ENCODE data around the gene AP2B1.
"Not testable (repeated sequence)": the region's sequence is repeated elsewhere in the genome, so short reads cannot be mapped to it uniquely, and the experiment has no call there.

Gene AP2B1

DNA sequence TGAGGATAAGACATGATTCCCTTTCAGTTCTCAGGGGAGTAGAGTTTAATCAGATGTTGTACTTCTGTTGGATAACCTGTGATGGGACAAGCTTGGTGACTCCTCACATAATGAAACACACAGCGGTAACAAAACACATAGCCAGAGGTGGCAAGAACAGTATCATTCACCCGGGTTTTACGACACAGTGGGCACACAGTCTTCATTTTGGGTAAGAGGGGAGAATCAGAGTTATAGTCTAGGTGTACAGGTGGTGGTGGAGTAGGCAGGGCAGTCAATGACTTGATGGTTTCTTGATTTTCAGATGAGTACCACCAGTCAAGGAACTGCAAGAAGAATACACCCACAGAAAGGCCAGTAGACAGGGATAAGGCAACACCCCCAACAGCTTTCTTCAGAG lies 11.4 kb upstream of the AP2B1 start:
- no peak for DNase-seq (ENCODE audit: low read depth)

DNA sequence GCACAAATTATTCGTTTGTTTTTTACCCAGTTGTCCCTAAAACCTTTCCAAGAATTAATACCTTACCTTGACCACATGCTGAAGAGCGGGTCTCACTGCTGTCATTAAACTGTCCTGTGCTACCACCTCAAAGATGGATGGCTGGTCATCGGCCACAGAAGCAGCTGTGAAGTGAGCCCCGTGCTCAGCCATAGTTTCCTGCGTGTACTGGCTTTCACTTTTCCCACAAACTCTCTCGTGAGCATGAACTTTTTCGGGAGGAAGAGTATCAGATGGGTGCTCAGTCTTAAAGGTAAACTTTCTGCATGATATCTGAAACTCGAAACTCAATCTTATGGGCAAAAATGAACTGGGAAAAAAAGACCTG lies 9.3 kb upstream of the AP2B1 start:
- DNase-seq (ENCODE audit: low read depth), result peak; percentile 13

DNA sequence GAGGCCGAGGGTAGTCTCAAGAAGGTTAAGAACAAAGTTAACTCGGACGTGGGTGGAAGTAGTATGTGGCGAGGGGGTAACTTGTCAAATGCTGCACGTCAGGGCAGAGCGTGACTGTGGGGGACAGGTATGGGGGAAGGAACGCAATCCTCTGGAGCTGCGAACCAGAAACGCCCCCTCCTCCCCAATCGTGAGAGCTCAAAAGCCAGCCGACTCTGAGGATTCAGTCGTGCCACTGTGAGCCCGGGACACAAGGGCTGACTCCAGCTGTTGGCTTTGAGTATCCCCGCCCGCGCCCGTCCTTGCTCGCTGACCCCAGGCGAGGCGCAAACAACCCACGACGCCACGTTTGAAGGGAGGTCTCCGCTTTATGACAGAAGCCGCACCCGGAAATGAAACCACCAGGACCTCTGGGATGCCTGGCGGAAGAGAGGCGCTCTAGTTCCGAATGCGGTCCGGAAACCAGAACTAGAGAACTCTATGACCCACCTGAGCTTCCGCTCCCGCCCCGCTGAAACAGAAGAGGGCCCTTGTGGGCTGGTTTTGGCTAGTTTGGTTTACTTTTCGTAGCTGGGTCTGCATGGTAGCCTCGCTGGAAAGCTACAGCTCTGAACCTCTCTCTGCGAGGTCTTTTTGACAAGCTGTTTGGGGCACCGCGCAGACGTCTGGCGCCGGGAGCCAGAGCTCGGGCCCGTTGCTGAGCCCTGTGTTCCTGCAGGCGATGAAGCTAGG lies 8.8 kb upstream of the AP2B1 start, which contains the start of gene PEX12:
PEX12 (minus strand) TSS at position 375 of the 732 bp plus-strand sequence. CDS start 550 bp downstream, outside the sequence.
- peak; percentile 87 for DNase-seq (ENCODE audit: low read depth)

DNA sequence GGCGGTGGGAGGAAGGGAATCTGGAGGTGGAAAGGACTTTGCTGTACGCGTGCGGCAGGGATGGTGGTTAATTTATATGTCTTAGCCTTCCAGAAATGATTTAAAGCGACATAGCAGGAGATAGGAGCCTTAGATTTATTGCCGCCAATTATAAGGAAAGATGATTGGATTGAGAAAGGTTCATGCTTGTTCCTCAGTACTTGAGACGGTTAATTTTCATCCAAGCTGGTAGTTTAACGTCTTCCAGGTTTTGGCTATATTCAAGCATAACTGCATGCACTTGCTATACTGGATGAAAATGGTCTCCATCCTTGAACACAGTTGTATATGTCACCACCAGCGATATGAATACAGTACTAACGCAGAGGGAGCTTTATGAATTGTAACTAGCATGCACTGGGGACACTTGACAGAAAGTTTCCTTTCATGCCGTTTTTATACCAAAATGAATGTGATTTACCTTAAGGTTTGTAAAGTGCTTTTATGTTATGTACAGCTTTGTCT lies 8.1 kb upstream of the AP2B1 start:
- no peak for DNase-seq (ENCODE audit: low read depth)

DNA sequence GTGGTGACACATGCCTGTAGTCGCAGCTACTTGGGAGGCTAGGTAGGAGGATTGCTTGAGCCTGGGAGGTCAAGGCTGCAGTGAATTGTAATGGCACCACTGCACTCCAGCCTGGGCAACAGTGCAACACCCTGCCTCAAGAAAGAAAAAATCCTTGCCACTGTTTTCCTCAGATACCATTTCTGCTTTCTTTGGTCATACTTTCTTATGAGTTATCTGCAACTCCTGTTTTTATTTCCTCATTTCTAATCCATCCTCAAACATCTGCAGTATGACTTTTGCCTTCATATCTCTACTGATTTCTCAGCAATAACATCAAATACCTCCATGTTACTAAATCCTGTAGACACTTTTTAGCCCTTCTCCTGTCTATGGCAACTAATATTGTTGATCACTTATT lies 3.1 kb upstream of the AP2B1 start:
- DNase-seq (ENCODE audit: low read depth), result no peak

DNA sequence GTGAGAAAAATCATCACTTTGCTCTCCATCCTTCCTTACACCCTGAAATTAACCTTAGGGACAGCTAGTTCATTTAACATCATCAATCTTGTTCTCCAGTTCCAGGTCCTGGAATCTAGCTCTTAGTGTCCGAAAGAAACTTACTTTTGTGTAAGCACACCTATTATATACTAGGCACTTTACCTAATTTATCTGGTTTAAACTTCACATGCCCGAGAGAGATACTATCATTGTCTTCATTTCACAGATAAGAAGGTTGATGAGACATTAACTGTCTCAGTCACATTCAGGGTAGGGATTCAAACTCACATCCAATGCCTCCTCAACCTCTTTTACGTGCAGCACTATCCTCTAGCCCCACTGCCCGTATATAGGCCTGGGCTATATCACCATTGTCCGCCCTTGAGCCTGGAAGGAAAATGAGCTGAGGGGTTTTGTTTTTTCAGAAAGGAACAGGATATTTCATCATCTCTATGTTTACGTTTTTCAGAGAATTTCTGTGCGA lies 501 bp upstream of the AP2B1 start:
- no peak for DNase-seq (ENCODE audit: low read depth)

DNA sequence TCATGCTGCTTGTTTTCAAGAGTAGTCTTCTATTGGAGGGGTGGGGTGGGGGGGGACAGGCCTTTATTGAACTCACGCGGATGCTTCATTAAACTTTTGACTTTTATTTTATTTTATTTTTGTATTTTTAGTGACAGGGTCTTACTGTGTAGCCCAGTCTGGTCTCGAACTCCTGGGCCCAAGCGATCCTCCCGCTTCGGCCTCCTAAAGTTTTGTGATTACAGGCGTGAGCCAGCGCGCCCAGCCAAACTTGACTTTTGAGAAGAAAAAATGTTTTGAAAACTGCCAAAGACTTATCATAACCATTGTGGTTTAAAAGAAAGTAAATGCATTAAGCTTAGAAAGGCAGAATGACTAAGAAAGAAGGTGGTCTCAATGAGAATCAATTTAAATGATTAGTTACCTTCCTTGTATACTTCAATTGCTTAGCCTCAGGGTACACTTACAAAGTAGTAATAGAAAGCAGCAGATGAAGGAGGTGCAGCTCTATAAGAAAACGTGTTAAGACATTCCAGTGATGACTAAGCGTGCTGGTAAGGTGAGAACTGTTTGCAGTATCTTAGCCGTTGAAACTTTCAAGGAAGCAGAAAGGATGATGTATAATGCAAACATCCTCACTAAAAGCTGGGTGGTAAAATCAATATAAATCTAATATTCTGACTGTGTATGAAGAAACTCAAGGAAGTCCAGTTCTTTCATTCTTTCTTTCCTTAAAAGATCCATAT lies 1.2 kb downstream of the AP2B1 start:
- peak; percentile 72 for DNase-seq (ENCODE audit: low read depth)

DNA sequence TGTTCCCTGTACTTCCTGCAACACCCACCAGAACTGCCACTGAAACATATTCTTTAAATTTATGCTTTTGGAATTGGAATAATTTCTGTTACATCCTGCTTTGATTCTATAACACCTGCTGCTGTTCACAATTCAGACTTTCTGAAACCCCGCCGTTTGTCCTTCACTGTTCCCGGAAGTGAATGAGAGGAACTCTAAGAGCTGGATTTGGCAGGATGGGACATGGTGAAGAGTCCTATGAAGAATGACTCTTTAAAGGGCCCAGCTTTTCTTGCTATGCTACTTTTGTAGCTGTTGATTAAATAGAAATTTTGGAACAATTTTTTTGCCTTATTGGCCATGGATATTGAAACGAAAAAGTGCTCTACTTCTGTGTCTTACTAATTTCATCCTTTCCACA lies 8.9 kb downstream of the AP2B1 start:
- no peak for DNase-seq (ENCODE audit: low read depth)

DNA sequence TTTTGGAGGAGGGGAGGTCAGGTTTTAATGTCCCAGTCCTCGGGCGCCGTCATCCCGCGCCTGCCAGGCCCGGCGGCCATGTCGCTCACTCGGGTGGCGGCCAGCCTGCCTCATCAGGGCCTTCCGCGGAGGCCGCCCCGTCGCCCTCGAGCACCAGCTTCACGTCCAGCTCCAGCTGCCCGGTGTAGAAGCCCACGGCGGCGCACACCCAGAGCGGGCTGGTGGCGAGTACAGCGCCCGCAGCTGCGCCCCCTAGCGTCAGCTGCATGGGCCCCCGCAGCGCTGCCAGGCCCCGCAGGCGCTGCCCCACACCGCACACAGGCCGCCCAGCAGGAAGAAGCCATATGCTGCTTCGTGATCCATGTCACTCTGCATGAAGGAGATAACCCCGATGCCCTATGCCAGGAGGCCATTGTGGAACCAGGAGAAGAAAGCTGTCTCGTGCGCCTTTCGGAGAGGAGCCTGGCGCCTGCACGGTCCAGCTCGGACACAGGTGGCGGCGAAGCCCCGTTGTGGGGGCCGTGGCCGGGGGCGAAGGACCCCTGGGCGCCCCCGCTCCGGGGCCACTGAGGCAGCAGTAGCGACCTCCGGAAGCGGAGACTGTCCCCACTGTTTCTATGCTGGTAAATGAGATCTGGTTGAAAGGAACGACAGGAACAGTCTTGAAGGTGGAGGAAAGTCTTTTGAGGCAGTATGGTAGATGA lies 9.6 kb downstream of the AP2B1 start:
- DNase-seq (ENCODE audit: low read depth), result no peak

DNA sequence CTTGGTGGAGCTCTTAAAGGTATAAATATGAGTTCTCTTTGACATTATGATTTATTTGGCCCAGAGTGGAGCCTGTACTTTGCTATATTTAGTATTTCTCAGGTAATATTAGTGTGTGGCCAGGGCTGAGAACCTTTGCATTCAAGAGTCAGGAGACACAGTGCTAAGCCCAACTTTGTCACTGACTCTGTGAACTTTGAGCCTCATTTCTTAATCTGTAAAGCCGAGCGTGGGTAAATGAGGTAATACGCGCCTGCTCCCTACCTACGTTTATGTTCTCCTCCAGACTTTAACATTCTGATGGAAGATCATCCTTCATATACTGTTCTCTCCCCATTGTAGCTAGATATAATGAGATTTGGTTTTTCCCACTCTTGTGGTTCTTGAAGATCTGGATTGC lies 10.5 kb downstream of the AP2B1 start:
- no peak for DNase-seq (ENCODE audit: low read depth)

DNA sequence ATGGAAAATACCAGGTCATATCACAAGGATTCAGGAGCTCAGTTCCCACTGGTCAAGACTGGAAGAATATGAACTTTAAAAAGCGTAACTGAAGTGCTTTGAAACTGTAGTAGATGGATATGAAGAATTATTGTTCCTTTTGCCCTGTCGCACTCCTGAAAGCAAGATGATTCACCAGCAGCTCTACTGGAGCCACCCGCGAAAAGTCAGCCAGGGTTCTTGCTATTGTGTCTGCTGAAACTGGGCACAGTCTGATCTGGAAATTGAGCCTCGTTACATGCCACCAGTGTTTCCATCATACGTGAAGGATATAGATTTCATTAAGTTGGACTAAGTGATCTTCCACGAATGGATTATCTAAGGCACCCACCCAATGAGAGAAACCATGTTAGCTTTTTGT lies 16.6 kb downstream of the AP2B1 start:
- no peak for DNase-seq (ENCODE audit: low read depth)

DNA sequence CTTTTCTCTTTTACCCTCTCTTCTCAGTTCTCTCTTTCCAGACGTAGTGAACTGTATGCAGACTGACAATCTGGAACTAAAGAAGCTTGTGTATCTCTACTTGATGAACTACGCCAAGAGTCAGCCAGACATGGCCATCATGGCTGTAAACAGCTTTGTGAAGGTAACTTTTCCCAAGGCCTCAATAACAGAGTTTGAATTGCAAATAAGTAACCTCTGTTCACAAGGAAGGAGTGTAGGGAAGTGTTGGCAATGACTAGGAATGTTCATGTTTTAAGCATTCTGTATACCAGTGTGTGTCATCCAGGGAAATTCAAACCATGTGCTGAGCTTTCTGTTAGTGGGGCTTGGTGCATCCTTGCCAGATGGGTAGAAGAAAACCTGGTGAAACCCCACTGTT lies 18.6 kb downstream of the AP2B1 start:
- DNase-seq (ENCODE audit: low read depth), result no peak

DNA sequence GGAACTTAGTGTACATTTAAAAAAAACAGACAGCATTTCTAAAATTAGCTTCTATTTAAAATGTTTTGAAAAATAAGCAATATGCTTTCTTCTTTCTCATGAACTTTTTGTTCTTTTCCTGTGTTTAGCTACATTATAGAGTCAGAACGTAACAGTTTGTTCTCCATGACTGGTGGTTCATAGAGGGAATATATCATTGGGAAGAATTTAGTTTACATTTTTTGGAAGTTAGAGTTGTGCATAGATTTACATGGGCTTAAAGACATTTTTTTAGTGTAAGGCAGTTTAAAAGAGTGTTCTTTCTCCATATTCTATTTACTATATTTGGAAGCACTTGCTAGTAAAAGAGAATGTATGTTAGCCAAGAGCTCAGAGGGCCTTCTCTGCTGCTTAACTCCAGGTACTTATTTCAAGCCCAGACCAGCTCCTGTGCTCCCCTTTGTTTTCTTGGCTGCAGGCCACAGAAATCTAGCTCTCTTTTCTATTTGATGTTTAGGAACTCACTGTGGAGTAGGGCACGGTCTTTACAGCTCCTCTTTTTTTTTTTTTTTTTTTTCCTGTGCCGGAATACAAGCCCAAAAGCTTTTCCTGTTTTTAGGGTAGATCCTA lies 20.2 kb downstream of the AP2B1 start:
- DNase-seq (ENCODE audit: low read depth), result no peak

DNA sequence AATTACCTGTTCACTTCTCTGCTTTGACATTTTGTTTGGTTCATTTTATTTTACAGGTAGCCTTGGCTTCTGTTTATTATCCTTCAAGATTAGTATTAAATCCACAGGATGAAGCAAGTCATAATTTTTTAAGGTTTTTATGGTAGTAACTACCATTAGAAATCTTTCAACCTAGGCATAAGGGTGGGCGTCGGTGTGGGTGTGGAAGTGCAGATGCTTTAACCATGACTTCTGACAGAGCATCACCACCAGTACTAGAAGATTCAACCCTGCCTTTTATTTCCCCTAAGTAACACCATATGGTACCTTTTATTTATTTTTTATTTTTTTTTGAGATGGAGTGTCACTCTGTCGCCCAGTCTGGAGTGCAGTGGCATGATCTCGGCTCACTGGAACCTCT lies 22.7 kb downstream of the AP2B1 start:
- no peak for DNase-seq (ENCODE audit: low read depth)

DNA sequence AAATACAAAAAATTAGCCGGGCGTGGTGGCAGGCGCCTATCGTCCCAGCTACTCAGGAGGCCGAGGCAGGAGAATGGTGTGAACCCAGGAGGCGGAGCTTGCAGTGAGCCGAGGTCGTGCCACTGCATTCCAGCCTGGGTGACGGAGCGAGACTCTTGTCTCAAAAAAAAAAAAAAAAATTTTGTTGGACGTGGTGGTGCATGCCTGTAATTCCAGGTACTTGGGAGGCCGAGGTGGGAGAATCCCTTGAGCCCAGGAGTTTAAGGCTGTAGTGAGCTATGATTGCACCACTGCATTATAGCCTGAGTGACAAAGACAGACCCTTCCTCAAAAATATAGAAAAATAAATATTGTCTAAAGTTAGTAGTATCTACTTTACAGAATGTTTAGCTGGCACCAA lies 23.6 kb downstream of the AP2B1 start:
- DNase-seq (ENCODE audit: low read depth), result not testable (repeated sequence)

DNA sequence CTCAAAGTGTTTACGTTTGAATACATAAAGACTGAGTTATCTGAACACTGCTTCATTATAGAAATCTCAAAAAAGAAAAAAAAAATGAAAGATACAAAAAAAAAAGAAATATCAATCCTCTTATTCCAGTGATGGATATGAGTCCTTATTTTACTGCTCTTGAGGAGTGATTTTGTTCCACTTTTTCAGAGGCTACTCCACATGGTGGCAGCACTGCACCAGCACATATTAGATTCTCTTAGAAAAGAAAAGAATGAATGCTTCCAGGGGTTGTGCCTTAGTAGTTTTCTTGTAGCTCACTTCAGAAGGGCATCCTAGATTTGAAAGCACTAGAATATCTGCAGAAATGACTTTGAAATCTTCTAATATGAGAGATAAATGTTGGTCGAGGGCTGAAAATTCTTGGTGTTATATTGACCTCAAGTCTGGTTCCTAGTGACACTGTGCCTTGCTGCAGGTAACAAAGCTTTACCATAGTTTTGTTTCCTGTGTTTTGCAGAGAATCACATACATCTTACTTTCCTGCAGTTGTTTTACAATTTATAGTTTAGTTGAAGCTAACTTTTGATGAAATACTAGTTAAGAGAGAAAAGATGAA lies 25.9 kb downstream of the AP2B1 start:
- DNase-seq (ENCODE audit: low read depth), result peak; percentile 61

DNA sequence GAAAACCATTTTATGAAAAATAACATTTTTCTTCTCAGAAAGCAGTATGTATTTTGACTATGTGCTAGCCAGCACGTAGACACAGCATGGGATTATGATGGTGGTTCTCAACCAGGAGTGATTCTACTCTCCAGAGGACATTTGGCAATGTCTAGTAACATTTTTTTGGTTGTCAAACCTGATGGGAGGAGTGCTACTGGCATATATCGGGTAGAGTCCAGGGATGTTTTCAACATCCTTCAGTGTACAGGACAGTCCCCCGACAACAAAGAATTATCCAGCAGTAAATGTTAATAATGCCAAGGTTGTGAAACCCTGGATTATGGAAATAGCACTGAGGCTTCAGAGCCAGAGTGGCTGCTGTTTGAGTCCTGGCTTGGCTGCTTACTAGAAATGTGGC lies 27.7 kb downstream of the AP2B1 start:
- peak; percentile 13 for DNase-seq (ENCODE audit: low read depth)

DNA sequence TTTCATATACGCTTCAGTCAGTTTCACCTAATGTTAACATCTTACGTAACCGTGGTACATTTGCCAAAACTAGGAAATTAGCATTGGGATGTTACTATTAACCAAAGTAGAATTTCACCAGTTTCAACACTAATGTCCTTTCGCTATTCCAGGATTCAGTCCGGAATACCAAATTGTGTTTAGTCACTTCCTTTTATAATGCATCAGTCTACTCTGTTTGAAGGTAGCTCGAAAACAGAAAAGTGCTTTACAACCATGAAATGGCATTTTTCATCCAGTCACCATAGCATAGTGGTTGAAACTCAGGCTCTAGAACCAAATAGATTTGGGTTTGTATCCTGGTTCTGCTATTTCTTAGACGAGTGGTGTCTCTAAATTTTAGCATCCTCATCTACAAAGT lies 29.4 kb downstream of the AP2B1 start:
- DNase-seq (ENCODE audit: low read depth), result no peak

DNA sequence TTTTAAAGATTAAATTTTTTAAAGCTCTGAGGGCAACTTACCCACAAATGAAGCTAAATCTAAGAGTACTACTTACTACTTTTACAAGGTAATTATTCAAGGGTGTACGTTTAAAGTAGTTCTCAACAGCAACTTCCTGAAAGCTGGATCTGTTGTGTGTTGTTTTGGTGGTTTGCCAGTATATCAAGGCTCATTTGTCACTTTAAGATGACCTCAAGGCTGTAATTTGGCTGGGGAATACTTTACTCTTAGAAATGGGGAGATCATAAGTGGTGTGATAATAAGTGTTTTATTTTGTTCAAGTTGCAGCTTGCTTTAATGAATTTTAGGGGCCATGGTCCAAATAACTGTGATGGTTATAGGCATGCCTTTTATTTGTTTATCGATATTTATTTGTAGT lies 30.4 kb downstream of the AP2B1 start:
- DNase-seq (ENCODE audit: low read depth), result no peak

DNA sequence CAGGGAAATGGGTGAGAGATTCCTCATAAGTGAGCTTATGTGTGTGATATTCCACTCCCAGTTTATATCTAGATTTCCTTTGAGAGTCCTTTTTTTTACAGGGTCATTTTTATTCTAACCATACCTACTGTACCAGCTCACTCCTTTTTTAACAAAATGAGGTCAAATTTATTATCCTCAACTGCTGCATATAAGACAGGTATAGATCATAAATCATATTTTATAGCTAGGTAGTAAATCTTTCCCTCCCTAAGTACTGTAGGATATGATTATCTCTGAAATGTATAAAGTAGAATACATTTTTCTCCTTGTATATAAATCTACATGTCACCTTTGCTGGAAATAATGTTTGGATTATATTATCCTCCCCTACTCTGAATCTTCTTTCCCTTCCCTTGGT lies 31.5 kb downstream of the AP2B1 start:
- no peak for DNase-seq (ENCODE audit: low read depth)

DNA sequence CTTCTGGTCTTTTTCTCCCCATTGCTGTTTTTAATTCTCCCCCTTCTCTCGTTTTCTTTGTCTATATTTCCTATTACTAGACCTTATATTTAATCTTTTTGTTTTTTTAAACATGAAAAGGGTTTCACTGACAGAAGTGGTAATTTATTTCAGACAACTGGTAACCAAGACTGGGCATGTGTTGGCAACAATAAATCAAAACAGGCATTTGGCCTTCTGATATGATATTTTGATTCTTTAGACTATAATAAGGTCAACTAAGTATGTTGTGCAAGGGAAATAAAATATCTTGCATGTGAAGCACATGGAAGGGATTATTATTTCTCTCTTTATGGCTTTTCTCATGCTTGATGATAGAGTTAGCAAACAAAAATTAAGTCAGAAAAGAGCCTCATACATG lies 34.6 kb downstream of the AP2B1 start:
- no peak for DNase-seq (ENCODE audit: low read depth)

DNA sequence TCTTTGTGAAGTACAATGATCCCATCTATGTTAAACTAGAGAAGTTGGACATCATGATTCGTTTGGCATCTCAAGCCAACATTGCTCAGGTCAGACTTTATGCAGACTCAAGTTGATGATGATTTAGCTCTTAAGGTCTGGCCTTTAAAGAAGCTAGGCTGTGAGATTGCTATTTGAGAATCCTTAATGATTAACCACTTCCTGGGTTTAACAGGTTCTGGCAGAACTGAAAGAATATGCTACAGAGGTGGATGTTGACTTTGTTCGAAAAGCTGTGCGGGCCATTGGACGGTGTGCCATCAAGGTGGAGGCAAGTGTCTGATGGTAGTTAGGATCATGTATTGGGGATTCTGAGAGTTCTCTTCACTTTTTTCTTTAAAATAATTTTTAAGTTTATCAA lies 40.3 kb downstream of the AP2B1 start:
- no peak for DNase-seq (ENCODE audit: low read depth)
